Neutrophil (primary cell): ENCODE data around the gene ZNF627.
"Not testable (repeated sequence)": the region's sequence is repeated elsewhere in the genome, so short reads cannot be mapped to it uniquely, and the experiment has no call there.

Experiments
- H3K27ac ChIP-seq: fragments of 200-600 bp; sonication (generic); 2 replicates; pipeline ENCODE4 v1.5.1; 2016; ENCODE audit warnings: mild to moderate bottlenecking, moderate library complexity
- H3K27me3 ChIP-seq: fragments of 200-600 bp; sonication (generic); 2 replicates; pipeline ENCODE4 v1.6.0; 2016; ENCODE audit warnings: mild to moderate bottlenecking
- H3K36me3 ChIP-seq: fragments of 200-600 bp; sonication (generic); 2 replicates; pipeline ENCODE4 v1.5.1; 2017
- H3K4me1 ChIP-seq, 2 experiments: fragments of 200-600 bp in 1 of 2; sonication (generic) in 1 of 2; 1 replicate in 1 of 2; 2 replicates in 1 of 2; pipeline versions ENCODE4 v1.5.1 to v1.6.1; 2013 to 2016; ENCODE audit warnings: low read depth in 1 of 2, low read length in 1 of 2, mild to moderate bottlenecking in 1 of 2, moderate library complexity in 1 of 2; ENCODE audit not compliant: control insufficient read depth in 1 of 2, insufficient read depth in 1 of 2
- H3K4me3 ChIP-seq, 2 experiments: fragments of 200-600 bp in 1 of 2; sonication (generic) in 1 of 2; 1 replicate in 1 of 2; 2 replicates in 1 of 2; pipeline ENCODE4 v1.5.1; 2013 to 2016; ENCODE audit warnings: low read depth in 1 of 2, low read length in 1 of 2, mild to moderate bottlenecking in 1 of 2, moderate library complexity in 1 of 2
- H3K9me3 ChIP-seq: fragments of 200-600 bp; sonication (generic); 2 replicates; pipeline ENCODE4 v1.5.1; 2016
- CTCF ChIP-seq: fragments of 200-600 bp; sonication (generic); IDR thresholded peaks from 2 replicates; pipeline ENCODE4 v1.5.1; 2016; ENCODE audit warnings: antibody characterized with exemption

Gene ZNF627

DNA sequence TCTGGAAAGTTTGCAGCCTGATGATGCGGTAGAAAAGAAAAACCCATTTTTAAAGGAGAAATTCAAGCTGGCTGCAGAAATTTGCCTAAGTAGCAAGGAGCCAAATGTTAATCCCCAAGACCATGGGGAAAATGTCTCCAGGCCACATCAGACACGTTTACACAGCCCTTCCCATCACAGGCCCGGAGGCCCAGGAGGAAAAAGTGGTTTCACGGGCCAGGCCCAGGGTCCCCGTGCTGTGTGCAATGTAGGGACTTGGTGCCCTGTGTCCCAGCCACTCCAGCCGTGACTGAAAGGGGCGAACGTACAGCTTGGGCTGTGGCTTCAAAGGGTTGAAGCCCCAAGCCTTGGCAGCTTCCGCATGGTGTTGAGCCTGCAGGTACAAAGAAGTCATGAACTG lies 35.9 kb downstream of the ZNF627 start:
- Histone ChIP-seq H3K4me3 (no peak overlapping the region), H3K36me3 (no peaks in the 10 kb centered on the region), H3K27me3 (no peaks in the 10 kb centered on the region), H3K4me1 (no peaks in the 10 kb centered on the region), H3K27ac (no peak overlapping the region), H3K9me3 (no peaks in the 10 kb centered on the region)
- TF ChIP-seq CTCF: no peak

- not testable (repeated sequence) for H3K4me3 ChIP-seq, H3K27ac ChIP-seq, H3K9me3 ChIP-seq, H3K36me3 ChIP-seq, H3K27me3 ChIP-seq, H3K4me1 ChIP-seq
Measured at GRCh38 chr19:11634018-11634662, 36.9 kb downstream of the ZNF627 start.

DNA sequence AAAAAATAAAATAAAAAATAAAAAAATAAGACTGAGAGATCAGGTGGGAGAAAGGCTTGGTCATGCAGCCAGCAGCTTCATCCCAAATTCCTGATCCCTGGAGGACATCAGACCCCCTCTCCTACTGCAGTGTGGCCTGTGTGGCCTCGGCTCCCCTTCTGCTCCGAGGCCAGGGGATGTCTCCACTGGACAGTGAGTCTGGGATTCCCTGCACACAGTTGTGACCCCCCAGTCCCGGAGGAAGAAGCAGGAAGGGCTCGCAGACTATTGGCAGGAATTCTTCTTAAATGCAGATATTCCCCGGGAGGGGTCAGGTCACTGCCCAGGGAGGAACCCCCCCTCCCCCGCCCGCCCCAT lies 41.9 kb downstream of the ZNF627 start:
- no peak for TF ChIP-seq CTCF
- H3K36me3 ChIP-seq: no peaks in the 10 kb centered on the region
- peaks cover 9 to 12% of the 10 kb centered on the region in 2 experiments for H3K4me1 ChIP-seq
- H3K4me3 ChIP-seq: peak overlapping the region in 1 of 2 experiments; percentile 61
- H3K27ac ChIP-seq: no peak overlapping the region
- peaks cover 11% of the 10 kb centered on the region for H3K27me3 ChIP-seq
- no peaks in the 10 kb centered on the region for H3K9me3 ChIP-seq

- no peak for TF ChIP-seq CTCF
- Histone ChIP-seq H3K27me3 (peaks cover 11% of the 10 kb centered on the region), H3K36me3 (no peaks in the 10 kb centered on the region), H3K27ac (no peak overlapping the region), H3K4me1 (peaks cover 9 to 12% of the 10 kb centered on the region in 2 experiments), H3K4me3 (peak overlapping the region; percentile 48 to 61), H3K9me3 (no peaks in the 10 kb centered on the region)
Measured at GRCh38 chr19:11639602-11640471, 42.6 kb downstream of the ZNF627 start.

GRCh38 chr19:11641244-11641643 lies 44.0 kb downstream of the ZNF627 start:
- TF ChIP-seq CTCF: no peak
- Histone ChIP-seq H3K9me3 (no peaks in the 10 kb centered on the region), H3K36me3 (no peaks in the 10 kb centered on the region), H3K27me3 (peaks cover 11% of the 10 kb centered on the region), H3K27ac (no peak overlapping the region), H3K4me1 (peaks cover 9 to 12% of the 10 kb centered on the region in 2 experiments), H3K4me3 (no peak overlapping the region)

GRCh38 chr19:11642902-11643301 lies 45.6 kb downstream of the ZNF627 start:
- TF ChIP-seq CTCF: no peak
- Histone ChIP-seq H3K27ac (no peak overlapping the region), H3K27me3 (peaks cover 11% of the 10 kb centered on the region), H3K36me3 (no peaks in the 10 kb centered on the region), H3K4me1 (peaks cover 9 to 12% of the 10 kb centered on the region in 2 experiments), H3K9me3 (no peaks in the 10 kb centered on the region), H3K4me3 (no peak overlapping the region)
